ENCODE results near the gene DCLRE1C.
"Not testable (repeated sequence)": the region's sequence is repeated elsewhere in the genome, so short reads cannot be mapped to it uniquely, and the experiment has no call there.

GRCh38 chr10:14942950-14943338 is 11.0 kb downstream of the DCLRE1C start:
- not testable (repeated sequence) for TF ChIP-seq CTCF, POLR2A (IDR thresholded peaks at IDR 0.05)
